ENCODE results near the gene FAM171A1.

GRCh38 chr10:15320118-15320517, 51.0 kb downstream of the FAM171A1 start:
- TF ChIP-seq CTCF (IDR thresholded peaks at IDR 0.05), result no peak
- no peak for TF ChIP-seq EP300 (IDR thresholded peaks at IDR 0.05)
- no peak for TF ChIP-seq POLR2A (IDR thresholded peaks at IDR 0.05)
- no peak for TF ChIP-seq POLR2AphosphoS5 (IDR thresholded peaks at IDR 0.05)
